Nephron progenitor cell (in vitro differentiated cells): Measurements from ENCODE around the gene ERO1B.

Experiments
- DNase-seq: peaks from one replicate; pipeline ENCODE4 v3.0.0; 2021
- H3K27ac Mint-ChIP-seq: 2 replicates; pipeline ENCODE4 v1.8.0; 2021; ENCODE audit warnings: mild to moderate bottlenecking, moderate library complexity, mixed read lengths
- H3K27me3 Mint-ChIP-seq: 2 replicates; pipeline ENCODE4 v1.8.0; 2021; ENCODE audit warnings: mild to moderate bottlenecking, low read depth, mixed read lengths; ENCODE audit not compliant: poor library complexity
- H3K36me3 Mint-ChIP-seq: 2 replicates; pipeline ENCODE4 v1.8.0; 2021; ENCODE audit warnings: low read depth, mixed read lengths
- H3K4me1 Mint-ChIP-seq: 2 replicates; pipeline ENCODE4 v1.8.0; 2021; ENCODE audit warnings: mixed read lengths
- H3K4me3 Mint-ChIP-seq: 2 replicates; pipeline ENCODE4 v1.8.0; 2021; ENCODE audit warnings: mild to moderate bottlenecking, moderate library complexity, mixed read lengths
- H3K9me3 Mint-ChIP-seq: 2 replicates; pipeline ENCODE4 v1.8.0; 2021; ENCODE audit warnings: mild to moderate bottlenecking, moderate library complexity, mixed read lengths
- CTCF ChIP-seq: fragments of 200-600 bp; sonication (generic); IDR thresholded peaks from 2 replicates; pipeline ENCODE4 v1.5.0; 2021; ENCODE audit warnings: antibody characterized with exemption

ERO1B gene

GRCh38 chr1:236175642-236176336 lies 106.0 kb downstream of the ERO1B start:
- no peak overlapping the region for H3K4me3 Mint-ChIP-seq
- peaks cover 9% of the 10 kb centered on the region for H3K27me3 Mint-ChIP-seq
- no peak for TF ChIP-seq CTCF
- H3K36me3 Mint-ChIP-seq: peaks cover 51% of the 10 kb centered on the region
- H3K4me1 Mint-ChIP-seq: peaks cover 38% of the 10 kb centered on the region
- H3K9me3 Mint-ChIP-seq: no peaks in the 10 kb centered on the region
- no peak overlapping the region for H3K27ac Mint-ChIP-seq
- no peak for DNase-seq

GRCh38 chr1:236173174-236173767 lies 108.5 kb downstream of the ERO1B start:
- H3K9me3 Mint-ChIP-seq: no peaks in the 10 kb centered on the region
- H3K4me1 Mint-ChIP-seq: peaks cover 38% of the 10 kb centered on the region
- no peak for DNase-seq
- no peak for TF ChIP-seq CTCF
- no peak overlapping the region for H3K4me3 Mint-ChIP-seq
- H3K36me3 Mint-ChIP-seq: peaks cover 41% of the 10 kb centered on the region
- H3K27me3 Mint-ChIP-seq: peaks cover 14% of the 10 kb centered on the region
- no peak overlapping the region for H3K27ac Mint-ChIP-seq

- H3K27ac Mint-ChIP-seq: no peak overlapping the region
- peaks cover 35% of the 10 kb centered on the region for H3K4me1 Mint-ChIP-seq
- peaks cover 6% of the 10 kb centered on the region for H3K9me3 Mint-ChIP-seq
- no peak for TF ChIP-seq CTCF
- no peak overlapping the region for H3K4me3 Mint-ChIP-seq
- H3K36me3 Mint-ChIP-seq: peaks cover 43% of the 10 kb centered on the region
- DNase-seq: no peak
- peaks cover 14% of the 10 kb centered on the region for H3K27me3 Mint-ChIP-seq
Measured at GRCh38 chr1:236172041-236172579, 109.6 kb downstream of the ERO1B start.

- Mint-ChIP-seq H3K36me3 (peaks cover 59% of the 10 kb centered on the region), H3K27me3 (peaks cover 14% of the 10 kb centered on the region), H3K4me3 (no peak overlapping the region), H3K9me3 (peaks cover 21% of the 10 kb centered on the region), H3K4me1 (peaks cover 6% of the 10 kb centered on the region), H3K27ac (no peak overlapping the region)
- no peak for DNase-seq
- no peak for TF ChIP-seq CTCF
Measured at GRCh38 chr1:236168716-236169429, 112.9 kb downstream of the ERO1B start.

- no peak for TF ChIP-seq CTCF
- peaks cover 72% of the 10 kb centered on the region for H3K36me3 Mint-ChIP-seq
- H3K4me1 Mint-ChIP-seq: peaks cover 13% of the 10 kb centered on the region
- no peak overlapping the region for H3K27ac Mint-ChIP-seq
- H3K4me3 Mint-ChIP-seq: no peak overlapping the region
- peaks cover 34% of the 10 kb centered on the region for H3K9me3 Mint-ChIP-seq
- DNase-seq: no peak
- H3K27me3 Mint-ChIP-seq: peaks cover 10% of the 10 kb centered on the region
Measured at GRCh38 chr1:236167578-236167977, 114.2 kb downstream of the ERO1B start.
